ENCODE results near the gene PTS.

GRCh38 chr11:112196519-112197087, 29.6 kb upstream of the PTS start:
- no peak for TF ChIP-seq CTCF (IDR thresholded peaks at IDR 0.05; ENCODE audit: low read depth, low read length, missing input control)
- no peak for TF ChIP-seq JUND (IDR thresholded peaks at IDR 0.05)
- no peak for TF ChIP-seq RAD21 (IDR thresholded peaks at IDR 0.05)
- TF ChIP-seq REST (IDR thresholded peaks at IDR 0.05), result no peak
- TF ChIP-seq TAF1 (conservative IDR thresholded peaks at IDR 0.05), result no peak
- no peak for TF ChIP-seq SP1 (IDR thresholded peaks at IDR 0.05)
- TF ChIP-seq RXRA (IDR thresholded peaks at IDR 0.05), result no peak
- no peak for TF ChIP-seq ZBTB33 (IDR thresholded peaks at IDR 0.05)
- TF ChIP-seq GABPA (IDR thresholded peaks at IDR 0.05 in 1 of 2, conservative IDR thresholded peaks at IDR 0.05 in 1 of 2), result no peak
- TF ChIP-seq YY1 (IDR thresholded peaks at IDR 0.05), result no peak
- TF ChIP-seq ATF3 (IDR thresholded peaks at IDR 0.05), result no peak

Data from liver (tissue), 3 donors.